CD14-positive monocyte (primary cell): ENCODE data around the gene RFX2. TPM values are rescaled to one million over a fixed set of nuclear protein-coding genes. Genes with fewer than 3 reads are reported as not detected.

Experiments used
- DNase-seq, 3 donors: peaks; one replicate each; pipeline ENCODE4 v3.0.0-alpha.2; 2011 to 2022
- H2AFZ ChIP-seq: 2 replicates; pipeline ENCODE4 v1.6.0; 2012; ENCODE audit warnings: mild to moderate bottlenecking, low read depth, low read length, inconsistent platforms; ENCODE audit not compliant: insufficient read depth, poor library complexity, severe bottlenecking
- H3K27ac ChIP-seq, 2 donors: 1 replicate in 1 of 2; 2 replicates in 1 of 2; pipeline ENCODE4 v1.5.1; 2012 to 2013; ENCODE audit warnings: low read length in 2 of 2, control low read depth in 1 of 2, inconsistent platforms in 1 of 2, low read depth in 1 of 2, mild to moderate bottlenecking in 1 of 2
- H3K27me3 ChIP-seq, 2 donors: one replicate each; pipeline versions ENCODE4 v1.6.0 to v1.6.1; 2011 to 2013; ENCODE audit warnings: low read length in 2 of 2; ENCODE audit not compliant: control insufficient read depth in 2 of 2, insufficient read depth in 2 of 2
- H3K36me3 ChIP-seq, 2 donors: replicated peaks in 1 of 2; 1 replicate in 1 of 2; 2 replicates in 1 of 2; pipeline versions ENCODE4 v1.5.1 to v1.6.1; 2012 to 2013; ENCODE audit warnings: low read length in 2 of 2, control low read depth in 1 of 2, inconsistent platforms in 1 of 2, mild to moderate bottlenecking in 1 of 2; ENCODE audit not compliant: insufficient read depth in 2 of 2, control insufficient read depth in 1 of 2
- H3K4me1 ChIP-seq, 2 donors: 1 replicate in 1 of 2; 2 replicates in 1 of 2; pipeline versions ENCODE4 v1.5.1 to v1.6.1; 2012 to 2013; ENCODE audit warnings: low read length in 2 of 2, control low read depth in 1 of 2, inconsistent platforms in 1 of 2, mild to moderate bottlenecking in 1 of 2, moderate library complexity in 1 of 2; ENCODE audit not compliant: insufficient read depth in 2 of 2, control insufficient read depth in 1 of 2
- H3K4me2 ChIP-seq: replicated peaks from 2 replicates; pipeline ENCODE3; 2012; ENCODE audit warnings: low read length, moderate library complexity, mild to moderate bottlenecking; ENCODE audit not compliant: poor library complexity, severe bottlenecking; ENCODE audit errors: extremely low read depth
- H3K4me3 ChIP-seq, 3 experiments: fragments of 200-600 bp in 1 of 3; sonication (generic) in 1 of 3; replicated peaks in 1 of 3; 1 replicate in 2 of 3; 2 replicates in 1 of 3; pipeline ENCODE4 v1.5.1; 2011 to 2013; ENCODE audit warnings: low read length in 3 of 3, mild to moderate bottlenecking in 3 of 3, control low read depth in 2 of 3, low read depth in 2 of 3, inconsistent platforms in 1 of 3, moderate library complexity in 1 of 3
- H3K79me2 ChIP-seq: 2 replicates; pipeline ENCODE4 v1.6.0; 2012; ENCODE audit warnings: mild to moderate bottlenecking, control low read depth, inconsistent platforms, low read length, moderate library complexity; ENCODE audit not compliant: insufficient read depth
- H3K9ac ChIP-seq: 2 replicates; pipeline ENCODE4 v1.6.0; 2017; ENCODE audit warnings: low read length, mild to moderate bottlenecking; ENCODE audit not compliant: insufficient read depth, poor library complexity, severe bottlenecking
- H3K9me3 ChIP-seq, 2 donors: replicated peaks in 1 of 2; 1 replicate in 1 of 2; 2 replicates in 1 of 2; pipeline versions ENCODE4 v1.5.1 to v1.6.1; 2012 to 2013; ENCODE audit warnings: low read length in 2 of 2, control low read depth in 1 of 2; ENCODE audit not compliant: control insufficient read depth in 1 of 2, insufficient read depth in 1 of 2
- H4K20me1 ChIP-seq: 2 replicates; pipeline ENCODE4 v1.6.0; 2012; ENCODE audit warnings: mild to moderate bottlenecking, low read length, control low read depth, moderate library complexity; ENCODE audit not compliant: insufficient read depth
- H3K27ac Mint-ChIP-seq, 7 donors: one replicate each; pipeline ENCODE4 v1.8.0; 2020; ENCODE audit warnings: mild to moderate bottlenecking in 7 of 7, mixed read lengths in 7 of 7, moderate library complexity in 6 of 7, inconsistent platforms in 2 of 7
- H3K27me3 Mint-ChIP-seq, 3 donors: one replicate each; pipeline ENCODE4 v1.8.0; 2021 to 2022; ENCODE audit warnings: low read depth in 3 of 3, mild to moderate bottlenecking in 3 of 3, mixed read lengths in 3 of 3, moderate library complexity in 3 of 3, inconsistent platforms in 1 of 3
- H3K36me3 Mint-ChIP-seq, 2 donors: one replicate each; pipeline ENCODE4 v1.8.0; 2020; ENCODE audit warnings: mixed read lengths in 2 of 2, inconsistent platforms in 1 of 2, mild to moderate bottlenecking in 1 of 2
- H3K4me1 Mint-ChIP-seq: one replicate; pipeline ENCODE4 v1.8.0; 2020; ENCODE audit warnings: mild to moderate bottlenecking, mixed read lengths
- H3K4me3 Mint-ChIP-seq, 2 donors: one replicate each; pipeline ENCODE4 v1.8.0; 2020; ENCODE audit warnings: mild to moderate bottlenecking in 2 of 2, mixed read lengths in 2 of 2, moderate library complexity in 1 of 2
- H3K9me3 Mint-ChIP-seq, 7 donors: one replicate each; pipeline ENCODE4 v1.8.0; 2020 to 2022; ENCODE audit warnings: mixed read lengths in 7 of 7, mild to moderate bottlenecking in 6 of 7, moderate library complexity in 6 of 7, inconsistent platforms in 2 of 7
- CTCF ChIP-seq: fragments of 200-600 bp; IDR thresholded peaks from one replicate; pipeline ENCODE4 v1.8.0; 2022; ENCODE audit warnings: antibody characterized with exemption, mild to moderate bottlenecking
- WGBS: methylation state at CpG from one replicate; pipeline ENCODE4 v1.1.5; 2013; ENCODE audit warnings: missing lambda C conversion rate; ENCODE audit not compliant: insufficient coverage; 5-methylcytosine and 5-hydroxymethylcytosine counted together
- intact Hi-C, 2 donors: fragments of 100-400 bp; cut with micrococcal nuclease; formaldehyde crosslinking; loops; one replicate each; pipeline versions ENCODE4 v1.15.0 to v1.15.1; 2023
- polyA plus RNA-seq, 3 donors: library from polyadenylated mRNA; depleted of rRNA in 1 of 3; unstranded in 2 of 3; stranded (reverse) in 1 of 3; fragments of 300-500 nt in 2 of 3; fragments of >200 nt in 1 of 3; fragmentation: Illumina TruSeq in 2 of 3; gene quantifications; 1 replicate in 2 of 3; 2 replicates in 1 of 3; pipeline ENCODE4 v1.2.3, GENCODE V29; 2012 to 2021

Gene RFX2
- polyA plus RNA-seq, 3 donors = 5.7 to 12.9 (median 8.7) TPM

DNA sequence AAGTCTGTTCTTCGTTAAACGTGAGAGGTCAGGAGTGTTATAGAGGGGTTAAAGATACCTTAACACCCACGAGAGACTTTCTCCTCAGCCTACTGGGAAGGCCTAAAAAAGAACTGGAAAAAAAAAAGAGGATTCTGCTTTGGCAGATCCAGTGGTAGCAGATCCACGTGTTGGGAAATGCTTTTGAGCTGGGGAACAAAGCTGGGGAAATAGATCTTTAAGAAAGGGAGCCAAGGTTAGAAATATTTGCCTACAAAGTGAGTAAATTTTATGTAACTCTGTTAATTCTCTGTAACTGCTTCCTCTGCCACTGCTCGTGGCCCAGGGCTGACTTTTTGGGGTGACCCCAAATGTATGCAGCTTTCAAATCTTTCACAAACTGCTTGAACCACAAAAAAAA lies 11.7 kb downstream of the RFX2 start:
- H3K27me3 ChIP-seq = no peaks in the 10 kb centered on the region
- H3K9me3 ChIP-seq = no peaks in the 10 kb centered on the region
- Mint-ChIP-seq H3K27ac (peak overlapping the region in 1 of 7 donors; percentile 23), H3K4me1 (peaks cover 32% of the 10 kb centered on the region), H3K36me3 (peaks cover 8 to 12% of the 10 kb centered on the region in 2 donors), H3K4me3 (no peak overlapping the region), H3K9me3 (no peaks in the 10 kb centered on the region), H3K27me3 (peaks cover 0 to 1% (median 0%) of the 10 kb centered on the region in 3 donors)
- H3K79me2 ChIP-seq = peaks cover 29% of the 10 kb centered on the region
- 13% methylated on average over 1 of the region's 5 CpGs for WGBS
- intact Hi-C loops = no loop called here
- H3K4me1 ChIP-seq = peaks cover 24 to 31% of the 10 kb centered on the region in 2 donors
- H3K4me2 ChIP-seq = no peak overlapping the region
- TF ChIP-seq CTCF = no peak
- H3K36me3 ChIP-seq = no peaks in the 10 kb centered on the region
- no peak overlapping the region for H3K4me3 ChIP-seq
- no peak for DNase-seq
- no peak overlapping the region for H2AFZ ChIP-seq
- H3K27ac ChIP-seq = no peak overlapping the region
- H4K20me1 ChIP-seq = no peaks in the 10 kb centered on the region
- no peak overlapping the region for H3K9ac ChIP-seq

- H3K36me3 Mint-ChIP-seq = peaks cover 8 to 12% of the 10 kb centered on the region in 2 donors
- WGBS = 100% methylated on average over 1 of the region's 4 CpGs
- DNase-seq = no peak
- H4K20me1 ChIP-seq = no peaks in the 10 kb centered on the region
- H2AFZ ChIP-seq = no peak overlapping the region
- H3K27ac ChIP-seq = no peak overlapping the region
- peaks cover 24 to 31% of the 10 kb centered on the region in 2 donors for H3K4me1 ChIP-seq
- H3K36me3 ChIP-seq = no peaks in the 10 kb centered on the region
- H3K27me3 Mint-ChIP-seq = peaks cover 0 to 1% (median 0%) of the 10 kb centered on the region in 3 donors
- no peaks in the 10 kb centered on the region for H3K9me3 ChIP-seq
- H3K4me3 Mint-ChIP-seq = peak overlapping the region in 1 of 2 donors; percentile 18
- intact Hi-C loops = no loop called here
- no peak for TF ChIP-seq CTCF
- H3K79me2 ChIP-seq = peaks cover 23% of the 10 kb centered on the region
- peak overlapping the region in 1 of 7 donors; percentile 1 for H3K27ac Mint-ChIP-seq
- H3K9me3 Mint-ChIP-seq = no peaks in the 10 kb centered on the region
- H3K4me3 ChIP-seq = no peak overlapping the region
- no peak overlapping the region for H3K4me2 ChIP-seq
- H3K27me3 ChIP-seq = no peaks in the 10 kb centered on the region
- no peak overlapping the region for H3K9ac ChIP-seq
- H3K4me1 Mint-ChIP-seq = peaks cover 32% of the 10 kb centered on the region
These were observed 12.4 kb downstream of the RFX2 start for GRCh38 chr19:6097911-6098310.
